ENCODE data around the gene SBNO1.
"Not testable (repeated sequence)": the region's sequence is repeated elsewhere in the genome, so short reads cannot be mapped to it uniquely, and the experiment has no call there.

The SBNO1 gene

DNA sequence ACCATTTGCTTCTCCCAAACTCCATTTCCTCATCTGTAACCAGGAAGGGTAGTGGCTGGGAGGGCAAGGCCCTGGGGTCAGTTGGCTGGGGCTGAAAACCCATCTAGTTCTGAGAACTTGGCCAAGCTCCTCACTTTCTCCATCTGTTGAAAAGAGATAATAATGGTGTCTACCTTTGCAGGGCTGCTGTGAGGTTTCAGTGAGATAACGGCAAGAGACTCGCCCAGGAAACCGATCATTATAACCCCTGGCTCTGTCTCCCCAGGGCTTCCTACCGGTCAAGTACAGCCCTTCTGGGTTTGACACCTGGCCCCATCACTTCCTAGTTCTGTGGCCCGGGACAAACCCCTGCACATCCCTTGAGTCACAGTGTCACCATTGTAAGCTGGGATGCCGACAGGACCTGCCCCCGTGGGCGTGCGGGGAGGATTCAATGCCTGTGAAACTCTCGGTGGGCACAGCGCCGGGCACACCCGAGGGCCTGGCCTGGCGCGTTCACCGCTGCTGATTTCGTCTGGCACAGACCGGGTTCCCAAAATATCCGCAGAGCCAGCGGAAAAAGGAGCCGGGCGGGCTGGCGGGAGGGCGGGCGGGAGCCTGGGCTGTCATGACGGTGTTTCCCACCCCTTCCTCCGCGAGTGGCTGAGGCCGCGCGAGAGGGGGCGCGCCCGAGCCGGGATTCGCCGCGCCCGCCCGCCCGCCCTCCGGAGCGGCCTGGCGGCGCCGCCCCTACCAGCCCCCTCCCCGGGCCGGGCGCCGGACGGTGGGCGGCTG lies 23.7 kb upstream of the SBNO1 start:
- peak; percentile 68 for DNase-seq

DNA sequence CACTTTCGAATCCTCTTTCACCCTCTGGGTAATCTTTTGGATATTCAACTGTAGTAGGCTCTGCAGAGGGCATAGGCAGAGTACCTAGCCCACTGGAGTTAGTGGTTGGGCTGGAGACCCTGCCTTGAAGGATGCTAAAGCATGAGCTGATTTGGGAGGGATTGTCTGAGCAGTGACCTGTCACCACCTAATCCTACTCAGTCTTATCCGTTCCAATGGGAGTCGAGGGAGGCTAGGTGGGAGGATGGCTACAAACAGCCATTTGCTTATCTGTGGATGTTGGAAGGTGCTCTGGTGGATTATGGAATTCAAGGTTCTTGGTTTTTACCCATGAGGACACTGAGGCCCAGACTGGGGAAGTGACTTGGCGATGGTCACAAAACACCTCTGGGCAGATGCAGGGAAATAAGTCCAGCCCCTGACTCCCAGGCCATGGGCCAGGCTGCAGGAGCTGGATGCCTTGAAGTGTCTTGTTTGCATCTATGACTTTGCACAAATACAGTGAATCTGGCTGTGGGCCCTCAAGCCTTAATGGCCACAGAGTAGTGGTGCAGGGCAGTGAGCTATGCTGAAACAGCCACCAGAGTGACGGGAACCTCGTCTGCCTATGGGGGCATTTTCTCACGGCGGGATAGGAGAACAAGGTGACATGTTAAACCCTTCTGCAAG lies 23.0 kb upstream of the SBNO1 start:
- no peak for DNase-seq

DNA sequence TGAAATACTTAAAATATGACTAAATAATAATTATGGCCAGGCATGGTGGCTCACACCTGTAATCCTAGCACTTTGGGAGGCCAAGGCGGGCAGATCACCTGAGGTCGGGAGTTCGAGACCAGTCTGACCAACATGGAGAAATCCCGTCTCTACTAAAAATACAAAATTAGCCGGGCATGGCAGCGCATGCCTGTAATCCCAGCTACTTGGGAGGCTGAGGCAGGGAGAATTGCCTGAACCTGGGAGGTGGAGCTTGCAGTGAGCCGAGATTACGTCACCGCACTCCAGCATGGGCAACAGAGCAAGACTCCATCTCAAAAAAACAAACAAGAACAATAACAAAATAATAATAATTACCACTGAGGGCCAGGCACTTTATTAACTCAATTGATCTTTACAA lies 20.9 kb upstream of the SBNO1 start:
- DNase-seq = not testable (repeated sequence)

DNA sequence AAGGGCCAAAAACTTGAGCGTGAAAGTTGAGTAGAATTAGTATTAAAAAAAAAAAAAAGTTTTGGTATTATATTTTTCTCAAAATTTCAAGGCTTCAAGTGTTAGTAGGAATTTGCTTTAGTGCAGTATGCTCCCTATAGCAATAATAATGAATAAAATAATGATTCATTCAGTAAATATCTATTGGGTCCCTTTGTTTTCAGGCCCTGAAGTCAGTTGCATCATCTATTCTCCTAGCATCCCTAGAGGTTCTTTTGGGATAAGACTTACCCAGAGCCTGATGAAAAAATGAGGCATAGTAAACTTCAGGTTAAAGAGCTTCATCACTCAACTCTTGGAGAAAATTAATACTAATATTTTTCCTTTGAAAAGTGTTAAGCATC lies 20.3 kb upstream of the SBNO1 start:
- no peak for DNase-seq

DNA sequence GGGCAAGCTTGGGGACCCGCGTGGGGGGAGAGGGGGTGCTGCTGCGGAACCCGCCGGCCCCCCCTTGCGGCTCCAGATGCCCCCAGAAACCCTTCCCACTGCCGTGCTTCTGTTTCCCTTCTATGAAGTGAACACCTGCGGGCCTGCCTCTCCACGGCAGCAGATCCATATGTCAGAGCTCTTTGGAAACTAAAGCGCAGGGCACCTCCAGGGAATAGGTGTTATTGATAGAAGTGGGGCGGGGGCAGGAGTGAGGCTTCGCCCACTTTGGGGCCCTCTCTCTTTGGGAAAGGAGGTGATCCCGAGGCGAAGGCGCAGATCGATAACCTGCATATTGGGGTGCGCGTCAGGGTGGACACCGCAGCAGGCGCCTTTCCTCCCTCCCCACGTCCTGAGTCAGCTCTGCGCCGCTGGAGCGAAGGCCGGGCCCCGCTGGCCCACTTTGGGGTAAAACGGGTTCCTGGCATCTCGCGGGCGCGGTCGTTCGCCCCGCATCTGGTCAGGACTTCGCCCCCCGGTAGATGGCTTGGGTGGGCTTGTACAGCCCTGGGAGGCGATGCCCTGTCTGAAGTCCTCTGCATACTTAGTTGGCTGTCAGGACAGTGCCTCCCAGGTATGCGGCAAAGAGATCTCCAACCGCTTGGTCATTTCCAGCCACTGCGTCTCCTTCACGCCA lies 19.8 kb upstream of the SBNO1 start:
- DNase-seq = no peak

DNA sequence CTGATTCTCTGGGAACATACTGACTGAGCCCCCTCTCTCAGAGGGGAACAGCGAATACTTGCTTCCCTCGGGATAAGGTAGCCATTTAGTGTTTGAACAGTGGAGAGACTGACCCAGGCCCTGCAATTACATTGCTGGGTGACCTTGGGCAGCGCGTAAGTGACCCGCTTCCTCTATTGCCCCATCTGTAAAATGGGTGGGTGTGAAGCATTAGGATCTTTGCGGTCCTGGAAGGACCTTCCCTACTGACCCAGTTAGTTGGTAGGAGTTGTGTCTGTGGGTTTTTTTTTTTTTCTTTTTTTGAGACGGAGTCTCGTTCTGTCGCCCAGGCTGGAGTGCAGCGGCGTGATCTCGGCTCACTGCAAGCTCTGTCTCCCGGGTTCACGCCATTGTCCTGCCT lies 18.0 kb upstream of the SBNO1 start:
- no peak for DNase-seq

DNA sequence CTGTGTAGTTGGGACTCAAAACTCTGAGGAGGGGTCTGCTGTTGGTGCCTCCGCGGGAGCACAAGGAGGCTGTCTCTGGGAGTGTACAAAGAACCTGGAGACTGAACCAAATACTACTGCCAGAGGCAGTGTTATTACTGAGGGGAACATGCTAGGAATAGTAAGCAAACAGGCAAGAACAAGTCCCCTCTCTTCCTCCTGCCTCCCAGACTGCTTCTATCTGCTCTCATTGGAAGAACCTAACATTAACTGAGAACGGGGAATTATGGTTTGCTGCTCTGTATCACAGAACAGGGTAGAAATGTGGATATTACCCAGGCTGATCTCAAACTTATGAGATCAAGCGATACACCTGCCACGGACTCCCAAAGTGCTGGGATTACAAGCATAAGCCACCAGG lies 14.7 kb upstream of the SBNO1 start:
- DNase-seq = no peak

DNA sequence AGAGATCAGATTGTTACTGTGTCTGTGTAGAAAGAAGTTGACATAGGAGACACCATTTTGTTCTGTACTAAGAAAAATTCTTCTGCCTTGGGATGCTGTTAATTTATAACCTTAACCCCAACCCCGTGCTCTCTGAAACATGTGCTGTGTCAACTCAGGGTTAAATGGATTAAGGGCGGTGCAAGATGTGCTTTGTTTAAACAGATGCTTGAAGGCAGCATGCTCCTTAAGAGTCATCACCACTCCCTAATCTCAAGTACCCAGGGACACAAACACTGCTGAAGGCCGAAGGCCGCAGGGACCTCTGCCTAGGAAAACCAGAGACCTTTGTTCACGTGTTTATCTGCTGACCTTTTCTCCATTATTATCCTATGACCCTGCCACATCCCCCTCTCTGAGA lies 7.8 kb upstream of the SBNO1 start:
- not testable (repeated sequence) for DNase-seq

DNA sequence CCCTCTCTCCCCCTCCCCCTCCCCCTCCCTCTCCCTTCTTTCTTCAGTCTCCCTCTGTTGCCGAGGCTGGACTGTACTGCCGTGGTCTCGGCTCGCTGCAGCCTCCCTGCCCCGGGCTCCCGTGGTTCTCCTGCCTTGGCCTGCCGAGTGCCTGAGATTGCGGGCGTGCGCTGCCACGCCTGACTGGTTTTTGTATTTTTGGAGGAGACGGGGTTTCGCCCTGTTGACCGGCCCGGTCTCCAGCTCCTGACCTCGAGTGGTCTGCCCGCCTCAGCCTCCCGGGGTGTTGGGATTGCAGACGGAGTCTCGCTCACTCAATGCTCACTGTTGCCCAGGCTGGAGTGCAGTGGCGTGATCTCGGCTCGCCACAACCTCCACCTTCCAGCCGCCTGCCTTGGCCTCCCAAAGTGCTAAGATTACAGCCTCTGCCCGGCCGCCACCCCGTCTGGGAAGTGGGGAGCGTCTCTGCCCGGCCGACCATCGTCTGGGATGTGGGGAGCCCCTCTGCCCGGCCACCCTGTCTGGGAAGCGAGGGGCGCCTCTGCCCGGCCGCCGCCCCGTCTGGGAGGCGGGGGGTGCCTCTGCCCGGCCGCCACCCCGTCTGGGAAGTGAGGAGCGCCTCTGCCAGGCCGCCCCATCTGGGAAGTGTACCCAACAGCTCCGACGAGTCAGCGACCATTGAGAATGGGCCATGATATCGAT lies 7.2 kb upstream of the SBNO1 start:
- not testable (repeated sequence) for DNase-seq

DNA sequence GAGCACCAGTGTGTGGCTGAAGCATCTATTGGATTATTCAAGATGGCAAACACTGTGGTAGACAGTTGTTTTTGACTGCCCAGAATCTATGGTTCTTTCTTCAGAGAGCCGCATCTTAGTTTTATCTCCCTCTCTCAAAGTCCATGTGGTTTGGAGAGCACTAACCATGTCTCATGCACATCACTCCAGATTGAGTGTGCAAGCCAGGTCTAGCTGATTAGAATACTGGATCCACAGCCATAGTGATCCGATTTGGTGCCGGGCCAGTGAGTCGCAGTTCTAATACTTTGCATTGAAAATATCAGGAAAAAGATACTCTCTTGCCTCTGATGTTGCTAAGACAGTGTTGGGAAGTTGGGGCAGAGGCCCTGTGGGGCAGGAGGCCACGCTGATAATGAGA lies 4.6 kb upstream of the SBNO1 start:
- no peak for DNase-seq

DNA sequence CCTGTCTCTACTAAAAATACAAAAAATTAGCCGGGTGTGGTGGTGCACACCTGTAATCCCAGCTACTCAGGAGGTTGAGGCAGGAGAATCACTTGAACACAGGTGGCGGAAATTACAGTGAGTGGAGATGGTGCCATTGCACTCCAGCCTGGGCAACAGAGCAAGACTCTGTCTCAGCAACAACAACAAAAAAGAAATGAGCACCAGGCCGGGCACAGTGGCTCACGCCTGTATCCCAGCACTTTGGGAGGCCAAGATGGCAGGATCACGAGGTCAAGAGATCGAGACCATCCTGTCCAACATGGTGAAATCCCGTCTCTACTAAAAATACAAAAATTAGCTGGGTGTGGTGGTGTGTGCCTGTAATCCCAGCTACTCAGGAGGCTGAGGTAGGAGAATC lies 3.8 kb upstream of the SBNO1 start:
- DNase-seq = not testable (repeated sequence)

DNA sequence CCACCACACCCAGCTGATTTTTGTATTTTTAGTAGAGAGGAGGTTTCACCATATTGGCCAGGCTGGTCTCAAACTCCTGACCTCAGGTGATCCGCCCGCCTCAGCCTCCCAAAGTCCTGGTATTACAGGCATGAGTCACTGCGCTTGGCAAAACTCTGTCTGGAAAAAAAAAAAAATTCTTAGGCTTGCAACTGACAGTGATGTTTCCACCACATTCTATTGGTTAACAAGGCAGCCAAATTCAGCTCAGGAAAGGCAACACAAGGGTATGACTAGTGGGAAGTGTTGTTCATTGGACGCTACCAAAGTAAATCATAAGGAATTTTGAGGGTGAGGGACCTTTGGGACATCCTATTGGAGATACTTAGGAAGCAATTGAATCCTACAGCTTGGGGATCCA lies 2.9 kb upstream of the SBNO1 start:
- no peak for DNase-seq

DNA sequence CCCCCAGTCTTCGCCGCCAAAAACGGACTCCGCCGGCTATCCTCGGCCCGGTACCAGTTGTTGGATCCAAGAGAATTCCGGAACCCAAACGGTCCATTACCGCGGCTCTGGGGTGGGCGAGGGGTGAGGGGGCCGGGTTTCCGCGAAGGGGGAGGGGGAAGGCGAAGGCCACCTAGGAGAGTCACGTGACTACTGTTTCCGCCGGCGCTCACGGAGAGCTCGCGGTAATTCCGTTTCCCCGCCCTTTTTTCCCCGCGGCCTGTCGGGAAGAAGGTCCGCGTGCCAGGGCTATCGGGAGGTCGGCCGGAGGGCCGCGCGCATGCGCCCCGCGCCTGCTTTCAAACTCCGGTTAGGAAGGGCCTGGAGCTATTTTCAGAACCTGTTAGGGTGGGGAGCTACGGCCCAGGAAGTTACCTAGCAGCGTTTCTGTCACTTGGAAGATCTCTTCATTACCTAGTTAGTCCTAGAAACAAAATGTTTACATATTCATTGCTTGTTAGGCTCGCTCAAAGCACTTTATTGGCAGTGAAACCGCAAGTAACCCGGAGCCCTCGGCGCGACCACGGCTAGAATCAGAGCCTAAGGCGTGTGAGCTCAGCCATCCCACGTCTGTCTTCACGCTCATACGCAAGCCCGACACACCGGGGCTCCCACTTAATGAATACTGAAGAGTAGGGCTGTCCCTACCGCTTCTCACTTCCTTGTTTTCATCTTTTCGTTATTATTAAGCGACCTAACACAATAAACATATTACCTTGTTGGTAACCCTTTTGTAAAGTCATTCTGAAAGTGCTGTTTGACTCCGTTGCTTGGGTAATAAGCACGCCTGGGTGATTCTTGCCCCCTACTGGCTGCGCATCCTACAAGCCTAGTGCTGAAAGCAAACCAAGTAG lies 624 bp upstream of the SBNO1 start:
- peak; percentile 98 for DNase-seq

DNA sequence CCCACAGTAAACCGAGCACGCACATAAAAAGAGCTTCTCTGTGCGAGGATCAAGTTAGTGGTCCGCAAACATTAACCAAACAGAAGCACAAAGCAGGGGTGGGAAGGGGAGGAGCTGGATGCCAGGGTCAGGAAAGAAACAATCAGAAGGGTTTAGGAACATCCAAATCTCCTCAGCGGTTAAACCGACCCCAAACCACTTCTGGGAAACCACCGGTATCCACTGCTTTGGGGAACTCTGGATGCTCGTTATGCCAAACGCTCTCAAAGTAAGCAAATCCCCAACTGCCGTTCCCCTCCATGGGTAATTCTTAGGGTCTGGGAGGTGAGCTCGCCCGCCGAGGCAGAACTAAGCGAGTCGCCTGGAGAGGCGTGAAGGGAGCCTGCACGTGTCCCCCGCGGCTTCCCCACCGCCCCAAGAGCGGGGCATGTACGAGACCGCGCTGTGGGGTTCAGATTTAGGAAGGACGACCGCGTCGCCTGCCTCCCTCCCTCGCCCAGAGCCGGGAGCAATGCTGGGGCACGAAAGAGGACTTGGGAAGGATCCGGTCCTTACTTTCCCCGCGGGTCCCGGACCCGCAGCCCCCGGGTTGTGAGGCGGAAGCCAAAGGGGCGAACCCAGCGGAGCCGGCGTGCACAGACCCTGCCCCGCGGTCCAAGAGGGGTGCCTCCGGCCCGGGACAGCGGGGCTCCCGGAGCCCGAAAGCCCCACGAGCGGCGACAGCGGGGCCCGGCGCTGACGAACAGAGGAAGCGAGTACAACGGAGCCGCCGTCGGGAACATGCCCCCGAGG lies 711 bp downstream of the SBNO1 start:
- DNase-seq = peak; percentile 1

DNA sequence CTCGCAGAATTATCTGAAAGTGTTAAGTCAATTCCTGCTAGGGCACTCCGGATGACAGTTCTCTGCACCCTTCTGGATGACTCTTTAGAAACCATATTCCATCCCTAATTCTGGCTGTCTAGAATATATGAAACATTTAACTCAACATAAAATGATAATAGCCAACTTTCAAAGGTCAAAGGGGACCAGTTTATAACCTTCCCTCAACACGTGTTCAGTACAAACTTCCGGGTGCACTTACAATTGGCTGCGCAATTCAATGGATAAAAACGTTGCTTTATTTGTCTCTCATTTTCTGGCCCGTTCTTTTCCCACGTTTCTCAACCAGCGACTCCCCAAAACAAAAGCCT lies 1.3 kb downstream of the SBNO1 start:
- no peak for DNase-seq

DNA sequence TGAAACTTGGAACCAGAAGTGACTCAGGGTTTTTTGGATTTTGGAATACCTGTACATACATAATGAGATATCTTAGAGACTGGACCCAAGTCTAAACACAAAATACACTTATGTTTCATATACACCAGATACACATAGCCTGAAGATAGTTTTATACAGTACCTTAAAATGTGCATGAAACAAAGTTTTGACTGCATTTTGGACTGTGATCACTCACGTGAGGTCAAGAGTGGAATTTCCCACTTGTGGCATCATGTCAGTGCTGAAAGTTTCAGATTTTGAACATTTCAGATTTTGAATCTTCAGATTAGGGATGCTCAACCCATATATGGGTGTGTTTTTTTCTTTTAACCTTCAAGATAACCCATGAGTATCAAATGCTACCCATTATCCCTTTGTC lies 6.6 kb downstream of the SBNO1 start:
- DNase-seq = no peak

DNA sequence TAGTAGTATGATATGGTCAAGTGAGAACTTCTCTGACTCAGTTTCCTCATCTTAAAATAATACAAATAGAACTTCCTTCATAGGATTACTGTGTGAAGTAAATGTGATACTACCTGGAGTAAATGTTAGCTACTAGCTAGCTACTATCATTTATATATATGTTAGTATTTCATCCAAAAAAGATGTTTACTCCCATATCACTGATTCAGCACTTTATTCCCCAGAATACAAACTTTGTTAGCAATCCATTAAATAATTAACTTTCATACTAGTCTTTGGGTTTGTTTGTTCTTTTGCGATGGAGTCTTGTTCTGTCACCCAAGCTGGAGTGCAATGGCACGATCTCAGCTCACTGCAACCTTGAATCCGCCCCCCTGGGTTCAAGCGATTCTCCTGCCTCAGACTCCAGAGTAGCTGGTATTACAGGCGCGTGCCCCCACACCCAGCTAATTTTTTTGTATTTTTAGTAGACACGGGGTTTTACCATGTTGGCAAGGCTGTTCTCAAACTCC lies 8.4 kb downstream of the SBNO1 start:
- DNase-seq = no peak

DNA sequence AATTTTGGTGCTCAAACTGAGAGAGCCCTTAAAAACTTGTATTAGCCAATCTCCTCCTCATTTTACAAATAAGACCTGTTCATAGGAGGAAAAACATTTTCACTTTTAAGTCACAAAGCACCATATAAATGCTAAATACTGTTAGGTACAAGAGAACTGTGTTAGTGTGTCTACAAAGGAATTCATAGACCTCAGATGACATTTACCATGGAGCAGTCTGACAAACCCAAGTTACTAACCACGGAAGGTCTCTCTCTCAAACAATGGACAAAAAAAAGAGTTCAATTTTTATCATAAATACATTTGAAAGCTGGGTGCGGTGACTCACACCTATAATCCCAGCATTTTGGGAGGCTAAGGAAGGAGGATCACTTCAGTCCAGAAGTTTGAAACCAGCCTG lies 10.0 kb downstream of the SBNO1 start:
- no peak for DNase-seq

DNA sequence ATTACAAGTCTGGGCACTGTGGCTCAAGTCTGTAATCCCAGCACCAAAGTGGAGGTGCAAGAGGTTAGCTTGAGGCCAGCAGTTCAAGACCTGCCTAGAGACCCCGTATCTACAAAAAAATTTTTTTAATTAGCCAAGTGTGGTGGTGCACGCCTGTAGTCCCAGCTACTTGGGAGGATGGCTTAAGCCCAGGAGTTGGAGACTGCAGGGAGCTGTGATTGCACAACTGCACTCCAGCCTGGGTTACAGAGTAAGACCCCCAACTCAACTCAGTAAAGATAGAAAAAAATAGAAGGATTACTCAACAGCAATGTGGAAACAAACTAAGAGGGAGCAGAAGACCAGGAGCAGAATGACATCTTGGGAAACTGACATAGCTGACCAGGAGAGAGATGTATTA lies 13.3 kb downstream of the SBNO1 start:
- no peak for DNase-seq

DNA sequence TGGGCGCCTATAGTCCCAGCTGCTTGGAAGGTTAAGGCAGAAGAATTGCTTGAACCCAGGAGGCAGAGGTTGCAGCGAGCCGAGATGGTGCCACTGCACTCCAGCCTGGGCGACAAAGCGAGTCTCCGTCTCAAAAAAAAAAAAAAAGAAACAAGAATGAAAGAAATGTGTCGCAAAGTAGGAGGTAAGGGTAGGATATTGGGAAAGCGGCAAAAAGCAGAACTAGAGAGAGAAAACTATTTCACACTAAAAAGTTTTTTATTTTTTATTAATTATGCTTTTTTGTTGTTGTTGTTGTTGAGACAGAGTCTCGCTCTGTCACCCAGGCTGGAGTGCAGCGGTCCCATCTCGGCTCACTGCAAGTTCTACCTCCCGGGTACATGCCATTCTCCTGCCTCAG lies 17.7 kb downstream of the SBNO1 start:
- no peak for DNase-seq

DNA sequence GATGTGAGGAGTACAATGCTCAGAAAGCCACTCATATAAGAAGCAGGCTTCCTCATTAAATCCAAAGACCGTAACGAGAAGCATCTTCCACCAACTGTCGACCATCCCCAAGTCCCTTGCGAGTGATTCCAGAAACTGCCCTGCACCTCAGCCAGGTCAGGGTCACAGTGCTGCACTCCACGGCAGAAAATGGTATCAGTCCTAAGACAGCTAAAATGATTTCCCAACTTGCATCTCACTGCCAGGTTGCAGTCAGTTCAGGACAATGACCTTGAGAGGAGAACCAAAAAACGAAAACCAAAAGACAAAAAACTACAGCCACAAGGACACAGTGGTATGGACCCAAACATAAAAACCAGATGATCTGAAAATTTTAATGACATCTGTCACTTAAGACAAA lies 20.6 kb downstream of the SBNO1 start:
- no peak for DNase-seq

DNA sequence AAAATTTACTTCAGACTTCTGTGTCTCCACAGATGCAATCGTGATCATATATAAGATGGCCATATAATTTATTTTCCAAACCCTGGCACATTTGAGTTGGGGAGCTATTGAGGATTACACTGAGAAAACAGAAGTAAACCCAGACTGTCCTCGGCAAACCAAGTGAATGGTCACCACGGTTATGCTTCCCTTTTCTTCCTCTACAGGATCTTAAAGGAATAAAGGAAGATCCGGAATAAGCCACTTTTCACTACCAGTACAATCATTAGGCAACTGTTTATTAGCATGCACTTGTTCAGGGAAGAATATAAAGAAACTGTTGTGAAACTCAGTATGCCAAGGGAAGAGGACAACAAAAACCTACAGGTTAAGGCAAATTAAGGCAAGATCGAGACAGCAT lies 27.6 kb downstream of the SBNO1 start:
- no peak for DNase-seq

Data from NCI-H226 (cell line).